Upper lobe of left lung (tissue), 6 donors: Measurements from ENCODE around the gene ACTR2. TPM values are rescaled to one million over a fixed set of nuclear protein-coding genes. Genes with fewer than 3 reads are reported as not detected.

Source experiments
- ATAC-seq, 2 donors: fragments of 200-7000 bp; cut with Tn5 transposase; one replicate each; pipeline ENCODE4 v1.9.1; 2022; ENCODE audit warnings: mild to moderate bottlenecking in 2 of 2, moderate library complexity in 2 of 2; ENCODE audit not compliant: low FRiP score in 2 of 2
- DNase-seq, 2 donors: peaks; one replicate each; pipeline ENCODE4 v3.0.0-alpha.2; 2019 to 2020
- H3K27ac ChIP-seq, 4 donors: fragments of 200-600 bp; sonication (generic); one replicate each; pipeline ENCODE4 v1.5.1; 2016 to 2019
- H3K27me3 ChIP-seq, 4 donors: fragments of 200-600 bp; sonication (generic); one replicate each; pipeline ENCODE4 v1.5.1; 2017 to 2019
- H3K36me3 ChIP-seq, 4 donors: fragments of 200-600 bp; sonication (generic); one replicate each; pipeline ENCODE4 v1.5.1; 2016 to 2019
- H3K4me1 ChIP-seq, 4 donors: fragments of 200-600 bp; sonication (generic); one replicate each; pipeline ENCODE4 v1.5.1; 2018 to 2019
- H3K4me3 ChIP-seq, 4 donors: fragments of 200-600 bp; sonication (generic); one replicate each; pipeline ENCODE4 v1.5.1; 2017 to 2019; ENCODE audit warnings: mild to moderate bottlenecking in 2 of 4, moderate library complexity in 1 of 4
- H3K9me3 ChIP-seq, 4 donors: fragments of 200-600 bp; sonication (generic); one replicate each; pipeline ENCODE4 v1.5.1; 2018 to 2019
- CTCF ChIP-seq, 6 experiments: fragments of 450-650 bp in 4 of 6; fragments of 200-600 bp in 2 of 6; sonication (generic) in 2 of 6; IDR thresholded peaks; one replicate each; pipeline ENCODE4 v1.5.1; 2016 to 2019; ENCODE audit warnings: antibody characterized with exemption in 6 of 6
- EP300 ChIP-seq, 4 donors: sonication (generic); formaldehyde crosslinking; IDR thresholded peaks; one replicate each; pipeline ENCODE4 v1.5.1; 2017; ENCODE audit warnings: antibody characterized with exemption in 4 of 4, control low read depth in 2 of 4
- POLR2A ChIP-seq, 4 donors: fragments of 450-650 bp; IDR thresholded peaks; one replicate each; pipeline ENCODE4 v1.5.1; 2016 to 2017; ENCODE audit warnings: antibody characterized with exemption in 4 of 4, mild to moderate bottlenecking in 2 of 4
- POLR2AphosphoS5 ChIP-seq, 2 donors: sonication (generic); formaldehyde crosslinking; IDR thresholded peaks; one replicate each; pipeline ENCODE4 v1.5.1; 2017; ENCODE audit warnings: antibody characterized with exemption in 2 of 2
- WGBS, 2 donors: methylation state at CpG; one replicate each; pipeline ENCODE4 v1.1.5; 2017 to 2018; 5-methylcytosine and 5-hydroxymethylcytosine counted together
- total RNA-seq, 6 donors: library from RNA; depleted of rRNA in 4 of 6; stranded (reverse); fragments of >200 nt in 4 of 6; gene quantifications; one replicate each; pipeline versions ENCODE4 v1.1.0 to v1.2.1, GENCODE V29; 2016 to 2021
- donor health status: DM: no; HTN: no; CAD: no; lungs with moderate emphysema.
- donor health status: DM: no; HTN: yes; CAD: no; lungs with severe emphysema.

Gene ACTR2
- total RNA-seq, 6 donors from 2014 or later, result 39.6 to 266 (median 114) TPM

- Histone ChIP-seq H3K27me3 (no peaks in the 10 kb centered on the region), H3K4me1 (peaks cover 0 to 9% (median 4%) of the 10 kb centered on the region in 4 donors), H3K36me3 (peaks cover 0 to 72% (median 27%) of the 10 kb centered on the region in 4 donors), H3K27ac (no peak overlapping the region), H3K4me3 (no peak overlapping the region), H3K9me3 (no peaks in the 10 kb centered on the region)
- DNase-seq, result no peak
- WGBS, 2 donors, result 84 to 94% methylated on average over 3 of the region's 3 CpGs
- no peak for ATAC-seq
- no peak for TF ChIP-seq POLR2A (IDR thresholded peaks at IDR 0.05)
- no peak for TF ChIP-seq CTCF (IDR thresholded peaks at IDR 0.05)
- TF ChIP-seq POLR2AphosphoS5 (IDR thresholded peaks at IDR 0.05), result no peak
- no peak for TF ChIP-seq EP300 (IDR thresholded peaks at IDR 0.05)
Measured at GRCh38 chr2:65261676-65262075, 34.0 kb downstream of the ACTR2 start.

- Histone ChIP-seq H3K9me3 (no peaks in the 10 kb centered on the region), H3K4me3 (no peak overlapping the region), H3K36me3 (peaks cover 0 to 70% (median 26%) of the 10 kb centered on the region in 4 donors), H3K27ac (no peak overlapping the region), H3K27me3 (no peaks in the 10 kb centered on the region), H3K4me1 (peaks cover 0 to 9% (median 8%) of the 10 kb centered on the region in 4 donors)
- DNase-seq (no peak), ATAC-seq (no peak)
- TF ChIP-seq POLR2AphosphoS5 (IDR thresholded peaks at IDR 0.05) (no peak), POLR2A (IDR thresholded peaks at IDR 0.05) (no peak), EP300 (IDR thresholded peaks at IDR 0.05) (no peak), CTCF (IDR thresholded peaks at IDR 0.05) (no peak)
- 100% methylated on average over 1 of the region's 1 CpG for WGBS, 2 donors
Measured at GRCh38 chr2:65263262-65263661, 35.6 kb downstream of the ACTR2 start.

GRCh38 chr2:65263986-65264385, 36.4 kb downstream of the ACTR2 start:
- DNase-seq (no peak), ATAC-seq (no peak)
- Histone ChIP-seq H3K4me3 (no peak overlapping the region), H3K4me1 (peaks cover 0 to 9% (median 8%) of the 10 kb centered on the region in 4 donors), H3K9me3 (no peaks in the 10 kb centered on the region), H3K27me3 (no peaks in the 10 kb centered on the region), H3K36me3 (peaks cover 1 to 70% (median 25%) of the 10 kb centered on the region in 4 donors), H3K27ac (no peak overlapping the region)
- WGBS, 2 donors, result 88 to 98% methylated on average over 7 of the region's 7 CpGs
- TF ChIP-seq POLR2AphosphoS5 (IDR thresholded peaks at IDR 0.05) (no peak), POLR2A (IDR thresholded peaks at IDR 0.05) (no peak), EP300 (IDR thresholded peaks at IDR 0.05) (no peak), CTCF (IDR thresholded peaks at IDR 0.05) (no peak)

GRCh38 chr2:65264821-65265670, 37.4 kb downstream of the ACTR2 start:
- ATAC-seq (peak in 1 of 2 donors; percentile 76), DNase-seq (no peak)
- peak; percentile 46 to 85 (median 74) for TF ChIP-seq CTCF (IDR thresholded peaks at IDR 0.05)
- peak in 1 of 2 donors; percentile 52 for TF ChIP-seq POLR2AphosphoS5 (IDR thresholded peaks at IDR 0.05)
- no peak for TF ChIP-seq POLR2A (IDR thresholded peaks at IDR 0.05)
- peaks cover 2 to 64% (median 22%) of the 10 kb centered on the region in 4 donors for H3K36me3 ChIP-seq
- H3K4me3 ChIP-seq, result no peak overlapping the region
- H3K27ac ChIP-seq, result peak overlapping the region in 1 of 4 donors; percentile 14
- peaks cover 0 to 9% (median 8%) of the 10 kb centered on the region in 4 donors for H3K4me1 ChIP-seq
- no peaks in the 10 kb centered on the region for H3K9me3 ChIP-seq
- H3K27me3 ChIP-seq, result no peaks in the 10 kb centered on the region
- 49 to 56% methylated on average over 8 of the region's 8 CpGs for WGBS, 2 donors
